ENCODE results near the gene IGSF22.
A peak's percentile ranks its signal among the peaks of the same experiment; 100 is the strongest.

IGSF22 gene

DNA sequence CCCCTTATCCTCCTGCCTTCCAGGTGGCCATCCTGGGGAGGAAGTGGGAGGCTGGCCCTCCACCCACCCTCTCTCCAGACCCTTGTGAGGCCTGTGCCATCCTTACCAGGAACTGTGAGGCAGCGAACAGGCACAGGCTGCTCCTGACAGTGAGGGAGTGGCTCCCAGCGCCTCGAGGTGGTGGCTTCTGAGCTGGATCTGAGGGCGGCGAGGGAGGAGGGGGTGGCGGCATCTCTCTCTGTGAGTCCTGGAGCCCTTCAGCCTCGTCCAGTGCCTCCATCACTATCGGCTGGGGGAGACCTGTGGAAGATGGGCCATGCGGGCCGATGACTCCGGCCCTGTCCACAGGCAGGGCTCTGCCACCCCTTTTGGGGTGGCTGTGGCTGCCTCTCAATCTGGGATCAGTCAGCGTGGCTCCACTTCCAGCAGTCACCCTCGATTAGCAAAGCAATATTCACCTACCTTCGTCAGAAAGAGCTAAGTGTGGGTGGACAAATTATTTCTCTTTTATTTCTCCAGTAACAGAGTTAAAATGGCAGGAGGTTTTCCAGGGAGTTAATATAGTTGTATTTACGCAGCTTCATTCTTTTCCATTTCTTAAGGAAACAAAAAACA, 18.0 kb upstream of the IGSF22 start:
- DNase-seq (ENCODE audit: low spot score) = no peak

DNA sequence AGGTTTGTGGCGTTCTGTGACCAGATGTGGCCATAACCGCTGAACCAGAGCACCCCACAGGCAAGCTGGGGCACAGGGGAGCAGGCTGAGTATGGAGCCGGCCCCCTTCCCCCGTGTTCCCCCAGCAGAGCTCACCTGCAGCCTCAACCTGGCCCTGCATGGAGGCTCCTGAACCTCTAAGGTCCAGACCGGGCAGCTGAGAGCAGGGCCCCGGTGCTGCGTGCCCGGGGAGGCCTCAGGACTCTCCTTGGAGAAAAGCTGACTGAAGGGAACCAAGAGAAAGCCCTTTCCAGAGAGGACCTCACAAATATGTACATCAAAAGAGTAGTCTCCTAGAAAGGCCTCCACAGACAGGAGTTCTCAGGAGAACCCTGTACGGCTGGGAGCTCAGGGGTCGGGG, 17.4 kb upstream of the IGSF22 start:
- no peak for DNase-seq (ENCODE audit: low spot score)

DNA sequence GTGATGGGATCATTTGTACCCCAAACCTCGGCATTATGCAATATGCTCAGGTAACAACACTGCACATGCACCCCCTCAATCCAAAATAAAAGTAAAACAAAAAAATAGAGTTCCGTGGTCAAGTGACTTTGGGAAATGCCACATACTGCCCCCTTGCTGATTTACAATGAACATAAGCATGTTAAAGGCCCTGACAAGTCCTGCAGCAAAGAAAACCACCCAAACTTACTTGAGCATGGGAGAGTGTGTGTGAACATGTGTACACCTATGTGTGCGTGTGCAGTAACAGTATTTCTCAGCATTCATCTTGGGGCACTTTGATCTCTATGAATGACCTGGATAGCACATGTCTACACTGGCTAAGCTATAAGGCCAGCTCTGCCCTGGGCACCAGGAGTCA, 15.8 kb upstream of the IGSF22 start:
- no peak for DNase-seq (ENCODE audit: low spot score)

DNA sequence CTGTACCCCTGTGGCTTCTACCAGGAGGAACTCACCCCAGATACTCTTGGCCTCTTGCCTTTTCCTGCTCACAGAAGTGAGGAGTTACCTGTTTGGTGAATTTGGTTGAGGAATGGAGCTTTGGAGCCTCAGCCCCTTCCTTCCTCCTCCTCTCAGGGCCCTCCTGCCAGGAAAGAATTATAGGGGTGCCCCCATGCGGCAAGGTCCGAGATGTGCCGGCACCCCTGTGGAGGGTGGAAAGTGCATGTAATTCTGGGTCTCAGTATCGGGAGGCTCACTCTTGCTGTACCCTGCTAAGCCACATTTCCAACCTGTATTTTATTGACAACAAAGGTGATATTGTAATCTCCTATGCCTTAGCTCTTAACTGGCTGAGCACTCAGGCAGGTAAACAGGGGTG, 13.7 kb upstream of the IGSF22 start:
- no peak for DNase-seq (ENCODE audit: low spot score)

DNA sequence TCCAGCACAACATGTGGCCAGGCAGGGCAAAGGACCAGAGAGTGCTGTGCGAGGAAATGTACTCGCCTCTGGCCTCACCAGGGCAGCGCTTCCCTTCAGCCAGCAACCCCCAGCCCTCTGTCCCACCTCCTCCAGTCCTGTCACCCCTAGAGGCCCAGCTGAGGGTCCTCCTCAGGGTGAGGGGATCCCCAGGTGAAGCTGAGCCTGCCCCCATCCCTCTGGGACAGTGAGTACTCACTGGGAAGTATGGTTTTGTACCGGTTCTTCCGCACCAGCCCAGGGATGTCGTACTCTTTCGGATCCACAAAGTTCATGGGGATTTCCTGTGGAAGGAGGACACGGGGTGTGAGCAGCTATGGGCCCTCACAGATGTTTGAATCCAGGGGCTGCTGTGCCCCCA, 11.7 kb upstream of the IGSF22 start:
- no peak for DNase-seq (ENCODE audit: low spot score)

DNA sequence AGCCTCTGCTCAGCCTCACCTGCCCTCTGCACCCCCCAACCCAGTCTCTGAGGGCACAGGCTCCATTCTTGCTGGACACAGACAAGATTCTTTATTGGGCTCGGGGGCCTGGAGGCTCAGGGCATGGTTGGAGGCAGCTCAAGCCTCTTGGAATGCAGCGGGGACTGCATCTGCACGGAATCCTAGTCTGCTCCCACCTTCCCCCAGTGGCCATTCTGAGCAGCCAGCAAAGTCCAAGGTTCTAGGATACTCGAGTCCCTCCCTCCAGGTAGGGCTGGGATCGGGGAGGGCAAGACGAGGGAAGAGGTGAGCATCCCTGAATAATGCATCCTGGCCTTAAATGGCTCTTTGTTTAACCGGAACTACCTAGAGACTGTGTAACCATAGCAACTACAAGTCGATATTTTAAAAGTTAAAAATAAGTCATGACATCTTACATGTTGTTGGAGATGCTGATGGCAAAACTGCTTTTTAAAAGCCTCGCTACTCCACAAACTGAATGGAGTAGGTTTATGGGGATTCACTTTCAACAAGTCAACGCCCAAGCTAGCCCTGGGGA, 10.7 kb upstream of the IGSF22 start:
- DNase-seq (ENCODE audit: low spot score) = no peak

DNA sequence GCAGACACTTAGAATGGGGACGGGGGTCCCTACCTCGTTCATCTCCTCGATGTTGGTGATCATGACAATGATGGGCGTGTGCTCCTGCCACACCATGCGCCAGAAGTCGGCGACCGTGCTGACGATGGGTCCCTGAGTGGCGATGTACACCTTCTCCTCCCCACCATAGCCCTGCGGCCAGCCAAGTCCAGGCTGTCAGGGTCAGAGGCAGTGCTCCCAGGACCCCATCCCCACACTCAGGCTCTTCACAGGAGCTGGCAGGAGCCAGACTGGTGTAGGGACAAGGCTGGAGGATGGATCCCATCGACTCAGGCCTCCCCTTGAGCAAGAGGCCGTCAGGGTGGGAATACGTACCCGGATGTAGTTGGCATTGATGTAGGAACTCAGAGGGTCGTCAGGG, 7.2 kb upstream of the IGSF22 start:
- no peak for DNase-seq (ENCODE audit: low spot score)

DNA sequence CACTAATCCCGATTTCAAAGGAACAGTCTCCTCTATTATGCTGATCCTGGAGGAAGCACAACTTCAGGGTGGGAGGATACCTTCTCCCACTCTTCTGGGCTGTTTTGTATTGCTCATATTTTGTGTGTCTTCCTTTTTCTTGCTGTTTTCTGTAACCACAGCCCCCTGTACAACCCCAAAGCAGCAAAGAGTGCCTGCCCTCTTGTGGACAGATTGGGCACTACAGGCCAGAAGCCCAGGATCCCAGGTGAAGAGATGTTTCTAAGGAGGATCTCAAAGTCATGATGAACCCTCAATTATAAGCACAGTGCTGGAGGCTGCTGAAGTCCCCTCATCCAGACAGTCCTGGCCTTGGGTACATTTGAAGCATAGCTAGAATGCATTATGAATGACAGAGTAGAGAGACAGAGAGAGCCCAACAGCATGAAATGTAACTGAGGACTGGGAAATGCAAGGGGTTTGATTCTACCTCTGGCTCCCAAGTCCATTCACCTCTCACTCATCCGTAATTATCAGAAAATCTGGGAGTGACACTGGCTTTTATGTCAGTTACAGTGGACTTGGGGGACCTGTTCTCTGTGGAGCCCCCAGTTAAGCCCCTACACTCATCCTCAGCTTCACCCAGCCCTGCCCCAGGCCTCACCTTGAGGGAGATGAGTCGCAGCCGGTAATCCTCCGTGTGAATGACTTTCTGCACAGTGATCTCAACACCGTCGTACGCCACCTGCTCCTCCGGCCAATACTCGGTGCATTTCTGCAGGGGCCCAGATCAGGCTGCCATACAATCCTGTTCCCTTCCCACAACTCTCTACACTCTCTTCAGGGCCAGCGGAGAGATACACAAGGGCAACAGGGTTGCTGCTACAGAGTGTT, 6.2 kb upstream of the IGSF22 start:
- peak; percentile 73 for DNase-seq (ENCODE audit: low spot score)

DNA sequence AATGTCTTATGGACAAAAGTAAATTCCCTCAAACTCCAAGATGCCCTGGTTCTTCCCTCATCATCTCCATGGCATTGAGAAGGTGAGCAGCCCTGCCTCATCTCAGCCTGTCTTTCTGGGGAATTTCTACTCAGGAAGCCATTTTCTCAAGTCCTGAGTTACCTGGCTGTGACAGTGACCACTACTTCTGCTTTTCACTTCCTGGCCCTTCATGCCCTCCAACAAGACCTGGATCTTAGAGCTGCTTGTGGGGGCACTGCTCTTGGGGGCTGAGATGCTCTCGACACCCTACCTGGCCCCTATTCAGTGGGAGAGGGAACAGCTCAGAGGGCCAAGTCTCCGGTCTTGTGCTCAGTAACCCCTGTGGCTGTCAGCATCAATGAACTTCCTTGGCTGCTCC, 5.5 kb upstream of the IGSF22 start:
- DNase-seq (ENCODE audit: low spot score) = no peak

DNA sequence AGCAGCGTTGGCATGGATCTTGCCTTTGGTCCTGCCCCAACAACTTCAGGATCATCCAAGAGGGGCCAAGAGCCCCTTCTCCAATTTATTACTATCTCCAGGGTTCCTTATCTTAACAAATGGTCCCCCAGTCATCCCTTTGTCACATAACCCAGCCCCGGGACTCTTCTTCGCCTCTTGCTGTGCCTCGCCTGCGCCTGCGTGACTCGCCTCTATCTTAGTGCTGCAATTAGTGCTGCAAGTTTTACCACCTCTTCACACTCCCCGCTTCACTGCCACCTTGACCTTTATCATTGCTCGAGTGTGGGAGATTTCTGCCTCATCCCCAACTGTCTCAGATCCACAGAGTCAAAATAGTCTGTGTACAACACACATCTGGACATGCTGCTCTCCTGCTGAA, 4.0 kb upstream of the IGSF22 start:
- DNase-seq (ENCODE audit: low spot score) = no peak

DNA sequence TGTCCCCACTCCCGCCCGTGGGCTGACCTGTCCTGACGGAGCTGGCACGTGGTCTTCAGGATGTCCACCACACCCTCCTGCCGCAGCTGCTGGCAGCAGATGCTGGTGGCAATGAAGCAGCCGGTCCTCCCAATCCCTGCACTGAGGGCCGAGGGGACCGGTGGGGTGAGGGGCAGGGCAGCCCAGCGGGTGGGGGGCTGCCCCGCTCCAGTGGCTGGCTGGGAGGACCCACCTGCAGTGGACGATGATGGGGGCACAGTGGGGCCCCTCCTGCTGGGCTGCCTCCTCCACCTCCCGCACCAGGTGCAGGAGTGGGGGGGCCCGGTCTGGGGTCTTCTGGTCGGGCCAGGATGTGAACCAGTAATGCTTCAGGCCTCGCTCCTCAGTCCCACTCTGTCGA, 3.4 kb upstream of the IGSF22 start:
- DNase-seq (ENCODE audit: low spot score) = no peak

DNA sequence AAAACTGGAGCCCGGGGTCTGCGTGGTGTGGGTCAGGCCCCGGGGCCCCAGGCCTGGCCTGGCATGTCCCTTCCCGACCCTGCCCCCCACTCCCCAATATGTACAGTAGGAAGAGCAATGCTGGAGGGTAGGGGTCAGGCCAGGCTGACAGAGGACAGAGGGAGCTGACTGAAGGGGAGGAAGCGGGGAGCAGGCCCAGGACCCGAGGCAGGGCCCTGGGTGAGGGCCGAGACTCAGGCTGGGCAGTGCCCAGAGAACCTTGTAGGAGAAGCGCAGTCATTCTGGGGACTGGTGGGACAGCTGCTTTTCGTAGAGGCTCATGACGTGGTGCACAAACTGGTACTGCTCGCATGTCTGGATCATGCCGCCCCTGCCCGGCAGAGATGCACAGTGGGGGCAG, 2.7 kb upstream of the IGSF22 start:
- no peak for DNase-seq (ENCODE audit: low spot score)

DNA sequence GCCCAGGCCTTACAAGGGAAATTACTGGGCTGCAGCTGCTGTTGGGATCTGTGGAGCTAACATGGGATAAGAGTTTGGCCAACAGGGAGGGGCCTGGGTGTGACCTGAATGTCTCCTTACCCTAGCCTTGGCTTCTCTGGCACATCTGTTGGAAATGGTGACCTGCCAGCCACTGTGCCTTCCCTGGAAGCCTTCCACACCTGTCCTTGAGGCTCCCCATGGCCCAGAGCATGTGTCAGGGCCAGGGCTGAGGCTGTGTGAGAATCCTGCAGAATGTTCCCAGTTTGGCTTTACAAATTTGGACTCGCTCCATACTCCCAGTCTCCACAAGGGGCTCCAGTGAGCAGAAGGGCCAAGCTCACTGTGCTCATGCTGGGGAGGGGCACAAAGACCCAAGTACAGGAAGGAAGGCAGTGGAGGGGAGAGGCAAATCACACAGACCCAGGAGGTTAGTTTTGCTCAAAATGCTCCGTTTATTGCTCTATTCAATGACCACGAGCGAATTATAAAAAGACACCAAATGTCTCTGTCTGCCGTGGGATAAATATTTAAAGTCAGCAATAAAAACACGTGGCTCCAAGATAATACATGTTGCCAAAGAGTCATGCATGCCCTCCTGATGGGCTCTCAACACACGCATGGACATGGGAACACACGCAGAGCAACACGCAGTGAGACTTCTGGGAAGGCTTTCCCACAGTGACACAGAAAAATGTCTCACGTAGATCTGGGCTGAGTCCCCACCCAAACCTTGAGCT, 1.7 kb upstream of the IGSF22 start:
- peak; percentile 73 for DNase-seq (ENCODE audit: low spot score)

DNA sequence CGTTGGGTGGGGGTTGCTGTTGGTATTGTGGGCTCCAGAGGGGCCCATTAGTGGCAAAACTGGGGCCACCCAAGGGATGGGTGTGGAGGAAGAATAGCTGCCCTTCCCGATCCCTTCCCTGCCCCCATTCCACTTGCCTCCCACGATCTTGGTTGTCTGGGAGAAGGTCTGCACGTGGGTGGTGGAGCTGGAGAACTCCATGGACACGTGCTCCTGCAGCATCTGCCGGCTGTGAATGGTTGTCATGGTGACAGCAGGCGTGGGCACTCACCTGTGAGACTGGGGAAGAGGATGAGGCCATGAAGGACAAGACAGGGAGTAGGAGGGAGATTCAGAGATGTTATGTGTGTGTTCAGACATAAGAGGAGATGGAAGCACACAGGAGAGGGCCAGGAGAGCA, 2.0 kb downstream of the IGSF22 start:
- DNase-seq (ENCODE audit: low spot score) = no peak

DNA sequence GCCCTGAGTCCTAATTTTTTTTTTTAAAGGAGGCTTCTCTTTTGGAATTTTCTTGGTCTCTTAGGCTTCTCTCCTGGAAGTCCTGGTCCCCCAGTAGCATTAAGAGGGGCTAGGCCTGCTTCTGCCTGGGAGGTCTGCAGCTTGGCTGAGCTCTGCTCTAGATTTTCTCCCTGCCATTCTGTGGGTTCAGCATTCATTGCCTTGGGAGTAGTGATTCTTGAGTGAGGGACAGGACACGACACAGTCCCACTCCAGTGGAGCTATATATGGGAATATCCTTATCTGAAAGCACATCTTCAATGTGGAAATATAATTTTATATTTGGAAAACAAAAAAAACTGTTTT, 3.7 kb downstream of the IGSF22 start:
- DNase-seq (ENCODE audit: low spot score) = no peak

DNA sequence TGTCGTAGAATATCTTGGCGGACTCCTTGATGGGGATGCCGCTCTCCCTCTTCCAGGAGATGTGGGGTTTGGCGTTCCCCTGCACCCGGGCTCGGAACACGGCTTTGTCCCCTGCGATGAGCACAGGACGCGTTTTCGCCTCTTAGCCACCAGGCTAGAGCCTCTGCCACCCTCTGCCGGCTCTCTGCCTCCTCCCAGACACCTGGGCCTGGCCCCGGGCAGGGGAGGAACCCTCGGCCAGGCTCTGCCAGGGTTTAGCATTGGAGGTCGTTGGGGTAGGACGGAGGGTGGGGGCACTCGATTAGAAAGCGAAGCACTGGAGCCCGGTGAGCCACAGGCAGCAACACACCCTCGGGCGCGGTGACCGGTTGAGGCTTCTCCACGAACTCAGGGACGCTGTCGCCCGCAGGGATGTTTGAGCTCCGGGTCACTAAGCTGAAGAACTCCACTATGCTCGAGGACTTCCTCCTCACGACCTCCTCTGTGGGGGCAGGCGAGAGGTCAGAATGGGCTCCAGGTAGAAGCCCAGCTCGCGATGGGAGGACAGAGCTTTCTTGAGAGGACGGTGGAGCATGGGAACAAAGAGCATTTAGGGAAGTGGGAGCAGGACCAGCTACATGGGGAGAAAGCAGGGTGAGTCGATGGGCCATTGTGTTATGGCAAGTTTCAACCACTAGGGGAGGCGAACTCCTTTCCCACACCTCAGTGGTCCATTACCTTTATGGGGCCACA, 4.3 kb downstream of the IGSF22 start:
- DNase-seq (ENCODE audit: low spot score) = peak; percentile 63

DNA sequence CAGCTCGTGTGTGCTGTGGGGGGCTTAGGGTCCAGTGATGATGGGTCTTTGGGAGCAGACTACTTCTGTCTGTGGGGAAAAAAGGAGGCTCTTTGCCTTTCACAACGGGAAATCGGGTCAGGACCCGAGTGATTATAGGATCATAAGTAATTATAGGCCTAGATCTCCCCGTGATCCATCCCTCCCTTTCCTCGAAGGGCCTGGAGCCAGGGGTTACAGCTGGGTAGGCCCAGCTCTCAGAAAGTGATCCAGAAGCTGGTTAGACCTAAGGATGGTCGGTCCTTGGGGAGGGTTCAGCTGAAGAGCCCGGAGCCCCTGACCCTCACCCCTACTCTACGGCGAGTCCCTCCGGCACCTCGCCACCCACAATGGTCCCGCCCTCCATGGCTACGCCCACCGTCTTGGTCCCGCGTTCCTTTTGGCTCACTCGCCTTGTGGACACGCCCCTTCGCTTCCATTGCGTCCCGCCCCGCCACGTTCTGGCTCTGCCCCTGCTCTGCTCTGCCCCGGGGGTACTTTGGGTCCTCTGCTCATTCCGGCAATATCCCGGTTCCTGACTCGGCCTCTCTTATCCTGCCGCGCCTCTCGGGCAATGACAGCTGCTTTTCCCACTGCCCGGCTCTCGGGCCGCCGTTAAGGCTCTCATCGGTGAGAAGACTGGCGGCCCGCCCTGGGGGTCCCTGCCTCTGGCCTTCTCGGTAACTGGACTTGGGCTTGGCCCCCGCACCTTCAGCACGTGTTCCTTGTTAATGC, 5.0 kb downstream of the IGSF22 start:
- peak; percentile 81 for DNase-seq (ENCODE audit: low spot score)

DNA sequence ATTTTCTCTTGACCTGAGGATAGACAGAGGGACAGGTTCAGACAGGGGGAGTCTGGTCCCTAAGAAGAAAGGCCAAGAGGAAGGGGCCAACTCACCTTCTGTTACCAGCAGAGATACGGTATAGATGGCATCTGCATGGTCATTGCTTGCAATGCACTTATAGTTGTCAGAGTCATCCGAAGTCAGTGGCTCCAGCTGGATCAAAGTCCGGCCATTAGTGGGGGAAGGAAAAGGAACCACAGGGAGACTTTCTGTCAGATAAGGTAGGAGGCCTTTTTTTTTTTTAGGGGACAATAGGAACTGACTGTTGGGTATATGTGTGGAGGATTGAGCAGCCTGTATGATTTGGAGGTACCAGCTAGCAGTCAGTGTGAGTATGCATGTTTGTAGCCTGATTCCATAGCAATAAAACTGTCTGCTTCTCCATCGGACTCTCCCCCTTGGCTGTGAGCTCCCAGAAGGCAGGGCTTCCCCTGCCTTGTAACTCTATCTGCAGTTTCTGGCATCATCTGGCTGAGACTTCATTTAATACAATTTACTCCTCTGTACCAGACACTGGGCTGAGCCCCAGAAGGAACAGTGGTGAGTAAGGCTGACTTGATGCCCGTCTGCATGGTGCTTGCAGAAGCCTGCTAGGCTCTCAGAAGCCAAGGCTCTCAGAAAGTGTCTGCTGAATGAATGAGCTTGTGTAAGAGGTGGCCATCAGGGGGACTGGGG, 5.7 kb downstream of the IGSF22 start:
- DNase-seq (ENCODE audit: low spot score) = no peak

DNA sequence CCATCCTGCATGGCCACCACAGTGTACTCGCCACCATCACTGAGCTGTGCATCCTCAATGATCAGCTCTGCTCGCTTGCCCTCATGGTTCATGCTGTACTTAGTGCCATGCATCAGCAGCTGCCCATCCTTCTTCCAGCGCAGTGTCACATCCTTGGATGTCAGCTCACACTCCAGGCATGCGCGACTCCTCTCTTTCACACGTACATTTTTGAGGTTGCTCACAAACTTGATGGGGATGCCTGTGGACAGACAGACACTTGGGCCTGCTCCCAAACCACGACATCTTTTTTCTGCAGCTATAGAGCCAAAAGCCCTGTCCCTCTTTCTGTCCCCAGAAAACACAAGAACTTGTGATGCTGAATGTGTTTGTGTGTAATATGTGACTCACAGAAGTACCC, 10.5 kb downstream of the IGSF22 start:
- no peak for DNase-seq (ENCODE audit: low spot score)

DNA sequence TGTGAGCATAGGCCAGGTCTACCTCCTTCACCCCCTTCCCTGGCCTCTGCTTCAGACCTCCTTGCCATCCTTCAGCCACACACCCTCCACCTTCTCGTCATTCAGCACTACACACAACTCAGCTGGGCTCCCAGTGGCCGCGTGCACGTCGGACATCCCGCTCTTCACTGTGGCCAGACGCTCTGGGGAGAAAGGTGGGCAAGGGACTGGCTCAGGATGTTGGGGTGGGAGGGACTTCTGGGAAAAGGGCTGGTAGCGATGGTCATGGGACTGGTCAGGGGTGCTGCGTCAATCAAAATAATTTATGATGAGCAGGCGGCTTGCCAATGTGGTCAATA, 11.6 kb downstream of the IGSF22 start:
- DNase-seq (ENCODE audit: low spot score) = no peak
